Endothelial cell of umbilical vein (primary cell): ENCODE results near the gene ARHGAP22. TPM values are rescaled to one million over a fixed set of nuclear protein-coding genes. Genes with fewer than 3 reads are reported as not detected.

Source experiments
- BruUV-seq: library from RNA; stranded (reverse); fragments of 400-500 nt; replicated peaks from 2 replicates; lab custom pipeline; 2021; lab: Mats Ljungman, UMichigan
- CTCF ChIA-PET: fragments of 300-600, 350-600 bp; sonication (Branson Sonifier 250); formaldehyde crosslinking; loops from one replicate; lab custom pipeline; 2021; ENCODE audit warnings: antibody characterized with exemption, inconsistent platforms; lab: Charles Lee
- POLR2A ChIA-PET: fragments of 300-600, 350-600 bp; sonication (Branson Sonifier 250); formaldehyde crosslinking; loops from one replicate; lab custom pipeline; 2021; ENCODE audit warnings: antibody characterized with exemption, inconsistent platforms; lab: Charles Lee
- DNase-seq: peaks from one replicate; pipeline ENCODE4 v3.0.0-alpha.2; 2011; ENCODE audit warnings: low read depth, low spot score
- FAIRE-seq: peaks from 2 replicates; lab custom pipeline; 2011; peaks lifted over from hg19 to GRCh38; lab: Jason Lieb, UNC
- H2AFZ ChIP-seq: 2 replicates; pipeline ENCODE4 v1.6.0; 2012; ENCODE audit warnings: low read depth, low read length, control low read depth, inconsistent platforms
- H3K27ac ChIP-seq: 2 replicates; pipeline ENCODE4 v1.5.1; 2011; ENCODE audit warnings: low read depth, mild to moderate bottlenecking, control low read depth, low read length, moderate library complexity; ENCODE audit not compliant: insufficient read depth
- H3K27me3 ChIP-seq, 2 experiments: 2 replicates each; pipeline versions ENCODE4 v1.6.0 to v1.6.1; 2011; ENCODE audit warnings: low read length in 2 of 2, mixed read lengths in 1 of 2; ENCODE audit not compliant: control insufficient read depth in 2 of 2, insufficient read depth in 2 of 2
- H3K36me3 ChIP-seq, 2 experiments: 2 replicates in 1 of 2; 3 replicates in 1 of 2; pipeline ENCODE4 v1.5.1; 2011; ENCODE audit warnings: low read length in 2 of 2, mild to moderate bottlenecking in 1 of 2, moderate library complexity in 1 of 2; ENCODE audit not compliant: control insufficient read depth in 2 of 2, insufficient read depth in 2 of 2; ENCODE audit errors: extremely low read depth in 1 of 2
- H3K4me1 ChIP-seq: 3 replicates; pipeline ENCODE4 v1.5.1; 2011; ENCODE audit warnings: mild to moderate bottlenecking, low read length; ENCODE audit not compliant: control insufficient read depth, insufficient read depth; ENCODE audit errors: extremely low read depth
- H3K4me2 ChIP-seq: 2 replicates; pipeline ENCODE4 v1.6.1; 2011; ENCODE audit warnings: low read length, control low read depth, mixed read lengths; ENCODE audit not compliant: insufficient read depth
- H3K4me3 ChIP-seq, 3 experiments: fragments of 200-600 bp in 1 of 3; sonication (generic), shearing (Covaris generic) in 1 of 3; replicated peaks in 1 of 3; 2 replicates each; pipeline ENCODE4 v1.5.1; 2011 to 2016; ENCODE audit warnings: control low read depth in 3 of 3, low read length in 3 of 3, mild to moderate bottlenecking in 2 of 3, inconsistent platforms in 1 of 3, low read depth in 1 of 3, moderate library complexity in 1 of 3; ENCODE audit not compliant: insufficient read depth in 1 of 3
- H3K79me2 ChIP-seq: 2 replicates; pipeline ENCODE4 v1.6.0; 2012; ENCODE audit warnings: low read length, inconsistent platforms; ENCODE audit not compliant: control insufficient read depth, insufficient read depth
- H3K9ac ChIP-seq: replicated peaks from 2 replicates; pipeline ENCODE3; 2011; ENCODE audit warnings: low read length, control low read depth; ENCODE audit not compliant: insufficient read depth; ENCODE audit errors: extremely low read depth
- H3K9me1 ChIP-seq: replicated peaks from 3 replicates; pipeline ENCODE4 v1.6.0; 2011; ENCODE audit warnings: mild to moderate bottlenecking, low read length; ENCODE audit not compliant: control insufficient read depth, insufficient read depth; ENCODE audit errors: extremely low read depth
- H3K9me3 ChIP-seq: replicated peaks from 2 replicates; pipeline ENCODE4 v1.5.1; 2012; ENCODE audit warnings: low read length, inconsistent platforms; ENCODE audit not compliant: control insufficient read depth, insufficient read depth
- H4K20me1 ChIP-seq: replicated peaks from 2 replicates; pipeline ENCODE3; 2011; ENCODE audit warnings: mild to moderate bottlenecking, low read length; ENCODE audit not compliant: control insufficient read depth, insufficient read depth; ENCODE audit errors: extremely low read depth
- CTCF ChIP-seq, 2 donors: IDR thresholded peaks; 1 replicate in 1 of 2; 2 replicates in 1 of 2; pipeline ENCODE4 v1.5.1; 2011; ENCODE audit warnings: low read length in 2 of 2, mild to moderate bottlenecking in 2 of 2, moderate library complexity in 2 of 2, control low read depth in 1 of 2, inconsistent platforms in 1 of 2, low read depth in 1 of 2; ENCODE audit not compliant: insufficient read depth in 1 of 2; ENCODE audit errors: extremely low read depth in 1 of 2
- EZH2 ChIP-seq: IDR thresholded peaks from 2 replicates; pipeline ENCODE4 v1.6.1; 2012; ENCODE audit warnings: borderline replicate concordance, low read depth, mild to moderate bottlenecking, moderate library complexity, low read length, inconsistent platforms; ENCODE audit not compliant: severe bottlenecking
- FOS ChIP-seq: IDR thresholded peaks from 2 replicates; pipeline ENCODE4 v1.6.1; 2011; ENCODE audit warnings: mild to moderate bottlenecking, low read length, moderate library complexity, borderline replicate concordance; ENCODE audit not compliant: insufficient read depth
- GATA2 ChIP-seq: IDR thresholded peaks from 2 replicates; pipeline ENCODE4 v1.7.0; 2011; ENCODE audit warnings: low read depth, mild to moderate bottlenecking, moderate library complexity, mixed read lengths, low read length; ENCODE audit not compliant: insufficient read length, insufficient read depth
- JUN ChIP-seq: IDR thresholded peaks from 2 replicates; pipeline ENCODE4 v1.6.1; 2011; ENCODE audit warnings: borderline replicate concordance, low read depth; ENCODE audit not compliant: insufficient read length, insufficient read depth
- MAX ChIP-seq: IDR thresholded peaks from 2 replicates; pipeline ENCODE4 v1.6.1; 2011; ENCODE audit not compliant: insufficient read depth, insufficient read length
- MYC ChIP-seq: IDR thresholded peaks from one replicate; pipeline ENCODE4 v1.6.1; 2011; ENCODE audit warnings: mild to moderate bottlenecking, low read depth, low read length
- POLR2A ChIP-seq: IDR thresholded peaks from 2 replicates; pipeline ENCODE4 v1.6.1; 2012; ENCODE audit warnings: low read depth, mild to moderate bottlenecking, control low read depth, low read length
- POLR2AphosphoS5 ChIP-seq: IDR thresholded peaks from 2 replicates; pipeline ENCODE4 v1.6.1; 2012; ENCODE audit warnings: low read depth, mild to moderate bottlenecking, control low read depth, low read length, moderate library complexity; ENCODE audit not compliant: insufficient read depth
- dilution Hi-C: fragments of 300-500 bp; cut with MboI; formaldehyde crosslinking; loops from one replicate; pipeline ENCODE4 v1.15.0; 2019; ENCODE audit warnings: low sequenced_read_pairs; ENCODE audit not compliant: extremely low pct_ligation_motif_present
- intact Hi-C: fragments of 100-400 bp; cut with micrococcal nuclease; formaldehyde crosslinking; loops from one replicate; pipeline ENCODE4 v1.10.0; 2022
- polyA plus RNA-seq, 4 experiments: library from polyadenylated mRNA; depleted of rRNA in 3 of 4; stranded (reverse) in 3 of 4; unstranded in 1 of 4; fragments of >200 nt; gene quantifications; 2 replicates each; pipeline versions ENCODE4 v1.2.1 to v1.2.3, GENCODE V29; 2011 to 2012; ENCODE audit warnings: missing spikeins in 1 of 4
- total RNA-seq: library from RNA; stranded (reverse); gene quantifications from 2 replicates; pipeline ENCODE4 v1.2.3, GENCODE V29; 2021

The ARHGAP22 gene
- total and polyA plus RNA-seq, 2 donors (not counting 3 experiments of a cell fraction or from before 2014, with no cell fraction given) = 8.6 to 50.3 TPM

GRCh38 chr10:48412933-48413332 is 191.9 kb downstream of the ARHGAP22 start:
- CTCF ChIA-PET = interaction anchor here (1.3 to 1.7 kb wide), 2 partner anchors 16 to 32 kb away, joined by 4 read pairs; no protein-coding TSS in a partner anchor
- DNase-seq = no peak

More at GRCh38 chr10:48412933-48413332, 191.9 kb downstream of the ARHGAP22 start:
- H3K4me2 ChIP-seq = no peak overlapping the region
- H3K4me3 ChIP-seq = no peak overlapping the region
- POLR2A ChIA-PET = no interaction called here
- dilution Hi-C loops (no loop called here), intact Hi-C loops (no loop called here)
- no peak overlapping the region for H3K27ac ChIP-seq
- H3K27me3 ChIP-seq = no peaks in the 10 kb centered on the region
- no peaks in the 10 kb centered on the region for H3K79me2 ChIP-seq
- BruUV-seq = no TSS peak
- no peaks in the 10 kb centered on the region for H3K9me1 ChIP-seq
- no peaks in the 10 kb centered on the region for H3K36me3 ChIP-seq
- FAIRE-seq = no peak
- no peak overlapping the region for H2AFZ ChIP-seq
- no peaks in the 10 kb centered on the region for H3K4me1 ChIP-seq
- H3K9me3 ChIP-seq = no peaks in the 10 kb centered on the region
- no peaks in the 10 kb centered on the region for H4K20me1 ChIP-seq
- TF ChIP-seq EZH2 (no peak), FOS (no peak), POLR2A (no peak), CTCF (IDR thresholded peaks at IDR 0.05; ENCODE audit: extremely low read depth in 1 of 2, insufficient read depth in 1 of 2, low read depth in 1 of 2, low read length in 2 of 2) (no peak), MYC (no peak), MAX (no peak), JUN (no peak), GATA2 (no peak), POLR2AphosphoS5 (no peak)
- no peak overlapping the region for H3K9ac ChIP-seq
